Measurements from ENCODE around the gene ZMYND12.

The ZMYND12 gene

DNA sequence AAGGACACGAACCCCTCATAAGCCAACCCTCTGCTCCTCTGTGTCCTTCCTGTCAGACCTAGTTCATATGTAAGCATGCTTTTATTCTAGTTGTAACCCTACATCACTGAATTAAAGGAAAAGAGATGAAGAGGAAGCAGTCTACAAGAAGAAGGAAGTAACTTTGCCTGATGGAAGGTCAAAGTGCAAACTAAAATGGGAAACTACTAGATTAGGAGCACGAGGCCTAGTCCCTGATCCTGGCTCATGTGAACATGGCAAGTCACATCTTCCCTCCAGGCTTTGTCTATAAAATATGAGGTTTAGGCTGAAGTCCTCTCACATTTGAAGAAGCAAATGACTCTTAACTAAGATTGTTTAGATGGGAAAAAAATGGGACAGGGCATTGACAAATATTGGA lies 13.2 kb downstream of the ZMYND12 start:
- no peak for DNase-seq (ENCODE audit: low read depth in 2 of 2)

DNA sequence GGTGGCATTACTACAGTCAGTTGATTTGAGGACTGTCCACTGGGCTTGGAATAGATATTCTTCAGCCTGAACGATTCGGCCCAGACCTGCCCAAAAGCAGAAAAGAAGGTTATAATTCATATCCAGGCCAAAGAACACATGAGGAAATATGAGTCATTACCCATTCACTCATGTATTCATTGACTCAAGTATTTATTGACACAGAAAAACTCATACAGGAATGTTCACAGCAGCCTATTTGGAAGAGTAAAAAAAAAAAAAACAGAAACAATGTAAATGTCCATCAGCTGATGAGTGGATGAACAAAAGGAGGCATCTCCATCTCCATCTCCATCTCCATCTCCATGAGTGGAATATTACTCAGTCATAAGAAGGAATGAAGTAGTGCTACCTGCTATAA lies 15.9 kb downstream of the ZMYND12 start:
- no peak for DNase-seq (ENCODE audit: low read depth in 2 of 2)

DNA sequence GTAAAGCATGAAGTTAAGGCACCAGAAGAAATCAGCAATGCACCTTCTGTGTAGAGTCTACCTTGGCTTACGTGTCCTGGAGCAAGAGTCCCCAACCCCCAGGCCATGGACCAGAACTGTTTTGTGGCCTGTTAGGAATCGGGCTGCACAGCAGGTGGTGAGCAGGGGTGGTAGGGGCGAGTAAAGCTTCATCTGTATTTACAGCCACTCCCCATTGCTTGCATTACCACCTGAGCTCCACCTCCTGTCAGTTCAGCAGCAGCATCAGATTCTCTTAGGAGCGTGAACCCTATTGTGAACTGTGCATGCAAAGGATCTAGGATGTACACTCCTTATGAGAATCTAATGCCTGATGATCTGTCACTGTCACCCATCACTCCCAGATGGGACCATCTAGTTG lies 21.5 kb downstream of the ZMYND12 start:
- no peak for DNase-seq (ENCODE audit: low read depth in 2 of 2)

DNA sequence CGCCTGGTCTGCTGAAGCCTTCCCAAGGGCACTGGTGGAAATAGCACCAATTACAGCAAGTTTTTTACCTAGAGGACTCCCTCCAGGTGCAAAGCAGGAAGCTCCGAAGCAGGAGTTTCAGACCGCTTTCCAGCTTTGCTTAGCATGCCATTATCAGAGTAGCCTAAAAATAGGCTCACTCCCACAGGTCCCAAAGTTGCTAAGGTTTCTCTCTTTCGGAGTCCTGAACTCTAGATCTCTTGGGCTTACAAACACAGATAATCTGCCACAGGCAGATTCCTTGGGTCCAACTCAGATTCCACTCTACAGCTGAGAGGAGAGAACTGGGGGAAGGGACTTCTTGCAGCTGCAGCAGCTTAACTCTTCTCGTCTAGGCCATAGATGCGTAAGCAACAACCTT lies 22.5 kb downstream of the ZMYND12 start:
- DNase-seq (ENCODE audit: low read depth in 2 of 2), result no peak

DNA sequence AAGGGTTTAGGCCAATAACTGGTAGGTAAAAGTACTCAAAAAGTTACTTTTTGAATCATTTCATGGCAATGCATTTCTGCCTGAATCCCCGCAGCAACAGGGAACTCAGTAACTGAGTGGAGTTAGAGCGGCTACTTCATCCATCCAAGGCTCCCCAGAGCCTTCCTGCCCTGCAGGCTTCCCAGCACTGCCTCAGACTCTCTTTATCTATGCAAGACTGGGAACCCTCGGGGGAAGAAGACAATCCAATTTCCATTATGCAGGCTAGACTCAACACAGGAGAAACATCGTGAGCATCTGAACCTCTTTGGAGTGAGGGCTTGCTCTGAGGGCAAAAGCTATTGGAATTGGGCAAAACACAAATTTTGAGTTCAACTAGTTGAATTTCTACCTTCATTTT lies 23.1 kb downstream of the ZMYND12 start:
- no peak for DNase-seq (ENCODE audit: low read depth in 2 of 2)

DNA sequence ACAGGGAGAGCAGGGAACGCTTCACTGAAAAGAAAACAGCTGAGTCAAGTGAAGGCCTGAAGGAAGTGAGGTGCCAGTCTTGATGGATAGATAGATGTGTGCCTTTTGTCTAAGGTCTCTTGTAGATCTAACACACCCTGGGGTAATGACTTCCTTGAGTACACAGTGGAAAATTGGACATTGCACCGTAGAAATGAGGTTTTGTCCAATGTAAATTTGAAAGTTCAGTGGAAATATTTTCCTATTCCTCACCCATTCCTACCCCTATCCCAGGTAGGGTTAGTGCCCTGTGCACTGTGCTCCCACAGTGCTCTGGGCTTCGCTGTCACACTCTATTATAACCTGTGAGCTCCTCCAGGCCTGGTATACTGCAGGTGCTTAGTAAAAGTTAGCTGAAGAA lies 24.3 kb downstream of the ZMYND12 start:
- DNase-seq (ENCODE audit: low read depth in 2 of 2), result no peak

DNA sequence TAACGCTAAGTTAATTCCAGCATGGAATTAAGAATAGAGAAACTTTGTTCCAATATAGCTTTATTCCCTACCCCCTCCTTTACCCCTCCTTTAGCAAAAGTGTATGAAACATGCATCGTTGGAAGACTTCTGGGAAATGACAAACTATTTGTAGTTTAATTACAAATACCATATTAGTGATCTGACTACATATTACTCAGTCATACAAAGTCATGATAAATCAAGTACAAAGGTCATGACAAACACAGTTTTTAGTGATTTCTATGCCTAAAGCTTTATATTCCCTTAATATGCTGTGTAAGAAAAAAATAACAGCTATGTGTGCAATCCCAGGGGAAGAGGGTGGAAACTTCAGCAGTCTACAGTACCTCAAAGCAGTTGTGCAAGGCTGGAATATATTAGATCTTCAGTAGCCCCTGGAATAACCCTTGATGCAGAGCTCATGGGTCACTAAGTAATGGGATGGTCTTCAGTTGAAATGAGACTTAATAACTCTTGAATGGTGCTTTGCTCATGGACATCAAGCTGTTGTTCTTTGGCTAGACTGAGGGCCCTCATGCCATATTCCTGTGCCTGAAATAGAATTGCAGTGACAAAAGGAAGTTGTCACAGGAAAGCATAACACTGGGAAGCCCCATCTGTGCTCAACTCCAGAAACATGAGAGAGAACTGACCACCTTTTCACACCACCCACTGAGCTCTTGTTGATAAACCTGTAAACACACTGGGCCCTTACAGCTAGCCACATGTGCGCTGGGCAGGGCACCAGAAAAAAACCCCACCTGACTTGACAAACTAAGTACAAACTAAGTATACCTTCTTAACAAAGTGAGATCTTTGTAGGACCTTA lies 25.3 kb downstream of the ZMYND12 start:
- DNase-seq (ENCODE audit: low read depth in 2 of 2), result no peak

DNA sequence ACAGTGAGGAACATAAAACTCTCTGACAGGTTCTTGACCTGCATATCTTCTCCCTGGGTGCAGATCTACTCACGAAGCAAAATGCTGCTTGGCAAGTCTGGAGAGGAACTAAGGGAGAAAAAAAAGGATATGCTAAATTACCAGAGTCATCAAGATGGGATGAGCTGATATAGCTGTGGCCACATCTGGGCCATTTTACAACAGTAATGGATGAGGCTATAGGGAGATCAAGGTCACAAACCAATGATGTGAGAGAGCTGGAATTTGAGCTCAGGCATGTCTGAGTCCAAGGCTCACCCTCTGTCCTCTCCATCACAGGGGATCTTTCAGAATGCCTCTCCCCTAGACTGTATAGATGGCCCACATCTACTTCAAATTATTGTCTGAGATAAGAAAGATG lies 26.2 kb downstream of the ZMYND12 start:
- no peak for DNase-seq (ENCODE audit: low read depth in 2 of 2)

DNA sequence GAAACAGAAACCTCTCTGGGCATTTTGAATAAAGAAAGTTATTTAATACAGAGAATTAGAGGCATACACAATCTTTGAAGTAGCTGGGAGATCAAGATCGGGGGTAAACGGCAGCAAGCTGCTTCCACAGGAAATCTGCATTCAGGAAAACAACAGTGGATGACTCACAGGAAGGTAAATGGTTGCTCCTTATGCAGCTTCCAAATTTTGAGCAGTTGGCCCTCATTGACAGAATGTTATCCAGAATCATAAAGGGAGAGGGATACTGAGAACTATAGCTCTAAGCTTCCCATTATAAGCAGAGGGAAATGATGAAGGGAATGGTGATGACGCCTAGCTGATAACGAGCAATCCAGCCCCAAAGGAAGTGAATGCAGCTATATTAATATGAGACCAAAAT lies 28.6 kb downstream of the ZMYND12 start:
- no peak for DNase-seq (ENCODE audit: low read depth in 2 of 2)

DNA sequence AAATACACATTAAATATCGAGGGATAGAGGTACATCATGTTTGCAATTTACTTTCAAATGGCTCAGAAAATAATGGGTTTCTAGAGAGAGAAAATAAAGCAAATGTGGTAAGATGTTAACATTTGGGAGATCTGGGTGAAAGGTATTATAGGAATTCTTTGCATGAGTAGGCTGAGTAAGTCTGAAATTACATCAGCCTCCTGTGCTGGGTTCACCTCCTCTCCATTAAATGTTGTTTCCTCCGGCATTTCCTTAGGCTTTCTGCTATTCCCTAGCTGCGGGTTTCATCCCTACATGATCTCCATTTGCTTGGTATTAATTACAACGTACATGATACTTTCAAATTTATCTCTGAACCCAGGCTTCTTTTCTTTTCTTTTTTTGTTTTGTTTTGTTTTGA lies 31.6 kb downstream of the ZMYND12 start:
- DNase-seq (ENCODE audit: low read depth in 2 of 2), result no peak

DNA sequence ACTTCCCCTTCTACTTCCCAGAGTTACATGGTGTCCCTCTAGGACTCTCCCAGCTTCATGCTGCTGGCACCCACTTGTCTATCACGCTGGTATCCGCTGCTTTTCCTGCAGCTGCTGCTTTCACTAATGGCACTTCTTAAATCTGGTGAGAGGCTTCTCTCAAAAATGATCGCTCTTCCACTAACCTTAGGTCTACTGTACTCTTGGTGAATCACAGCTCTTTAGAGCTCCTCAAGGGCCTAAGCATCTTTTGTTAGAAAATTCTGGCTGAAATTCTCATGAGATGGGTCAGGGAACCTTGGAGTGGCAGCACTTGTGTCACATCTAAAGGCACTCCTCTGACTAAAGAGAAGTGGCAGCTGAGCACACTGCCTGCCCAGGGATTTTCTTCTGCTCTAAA lies 32.1 kb downstream of the ZMYND12 start:
- DNase-seq (ENCODE audit: low read depth in 2 of 2), result no peak

DNA sequence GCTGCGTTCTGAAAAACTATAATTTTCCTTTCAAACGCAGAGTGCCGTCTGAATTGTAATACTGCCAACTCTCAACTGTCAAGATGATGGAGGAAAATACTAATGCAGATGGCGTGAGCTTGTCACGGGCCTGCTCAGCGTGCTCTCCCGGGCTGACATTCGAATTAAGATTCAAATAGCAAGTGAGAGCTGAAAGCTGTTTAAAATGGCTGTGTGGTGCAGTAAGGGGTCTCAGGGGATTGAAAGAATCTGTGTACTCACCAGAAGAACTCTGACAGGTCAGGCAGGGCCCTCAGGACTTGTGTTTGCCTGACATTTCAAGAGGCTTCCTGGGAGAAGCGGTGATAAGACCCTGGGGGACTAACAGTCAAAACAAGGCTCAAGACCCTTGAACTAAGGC lies 33.1 kb downstream of the ZMYND12 start:
- no peak for DNase-seq (ENCODE audit: low read depth in 2 of 2)

DNA sequence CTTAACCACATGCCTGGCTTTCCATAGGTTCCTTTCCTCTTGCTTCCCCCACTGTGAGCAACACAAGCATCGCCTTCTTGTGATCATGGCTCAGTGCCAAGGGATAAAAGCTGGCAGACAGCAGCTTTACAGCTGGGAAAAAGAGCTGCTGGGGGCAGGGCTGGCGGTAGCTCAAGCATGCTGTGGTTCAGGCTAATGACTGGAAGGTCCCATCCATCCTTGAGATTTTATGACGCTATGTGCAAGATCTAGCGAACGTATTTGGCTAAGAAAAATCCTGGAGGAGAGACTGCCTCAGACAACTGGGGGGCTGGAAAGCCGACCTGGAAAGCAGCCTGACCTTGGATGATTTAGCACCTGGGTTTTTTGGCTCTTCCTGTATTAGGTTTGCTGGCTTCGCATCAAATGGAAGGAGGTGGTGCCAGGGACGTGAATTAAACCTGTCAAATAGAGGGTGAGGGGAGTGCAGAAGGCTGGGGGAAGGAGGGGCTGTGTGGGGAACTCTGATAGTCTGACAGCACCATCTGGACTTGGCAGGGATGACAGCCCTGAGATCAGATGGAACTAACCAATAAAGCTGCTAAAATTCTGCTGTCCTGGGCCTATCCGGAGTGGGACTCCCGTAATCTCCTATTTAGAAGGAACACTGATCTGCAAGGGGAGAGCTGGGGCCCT lies 34.8 kb downstream of the ZMYND12 start:
- DNase-seq (ENCODE audit: low read depth in 2 of 2), result no peak

DNA sequence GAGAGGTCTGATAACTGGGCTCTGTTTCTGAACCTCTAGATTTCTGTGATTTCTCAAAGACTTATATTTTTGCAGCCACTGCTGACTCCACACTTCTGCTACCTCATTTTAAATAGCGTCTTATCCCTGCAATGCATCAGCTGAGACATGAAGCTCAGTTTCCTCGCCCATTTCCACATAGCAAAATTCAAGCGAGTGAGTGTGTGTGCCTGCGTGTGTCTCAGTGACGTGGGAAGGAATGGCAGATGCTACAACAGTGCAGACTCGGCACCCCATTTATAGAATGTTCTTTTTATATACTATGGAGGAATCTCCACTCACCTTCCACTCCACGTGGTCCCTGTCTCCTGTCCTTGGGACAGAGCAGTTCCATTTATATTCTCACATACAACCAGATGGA lies 35.7 kb downstream of the ZMYND12 start:
- DNase-seq (ENCODE audit: low read depth in 2 of 2), result no peak

DNA sequence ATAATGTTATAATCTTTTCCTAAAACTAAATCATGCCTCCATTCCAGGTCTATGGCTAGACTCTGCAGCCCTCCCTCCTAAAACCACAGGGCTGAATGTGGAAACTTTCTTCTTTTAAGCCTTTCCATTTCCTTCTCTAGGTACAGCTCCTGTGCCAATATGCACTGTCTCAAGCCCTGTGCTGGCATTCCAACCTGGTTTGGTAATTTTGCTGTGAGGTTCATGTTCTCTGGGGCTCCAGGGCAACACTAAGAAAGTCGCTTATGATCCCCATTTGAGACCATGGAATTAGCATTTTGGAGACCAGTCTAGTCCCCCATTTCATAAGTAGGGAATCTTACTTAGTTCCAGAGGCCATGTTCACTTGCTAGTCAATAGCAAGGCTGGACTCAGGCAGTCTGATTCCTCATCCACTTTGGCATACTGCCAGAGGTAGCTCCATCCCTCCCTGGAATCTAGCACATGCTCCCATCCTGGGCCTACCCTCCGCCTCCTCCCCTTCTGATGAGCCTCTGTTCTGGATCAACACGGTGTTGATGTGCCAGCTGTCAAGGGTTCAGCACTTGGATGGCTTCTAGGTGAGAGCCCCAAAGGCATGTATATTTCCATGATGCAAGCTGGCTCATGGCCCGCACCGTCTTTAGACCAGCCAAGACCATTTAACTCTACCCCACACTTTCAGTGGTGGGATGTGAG lies 36.5 kb downstream of the ZMYND12 start:
- DNase-seq (ENCODE audit: low read depth in 2 of 2), result no peak

DNA sequence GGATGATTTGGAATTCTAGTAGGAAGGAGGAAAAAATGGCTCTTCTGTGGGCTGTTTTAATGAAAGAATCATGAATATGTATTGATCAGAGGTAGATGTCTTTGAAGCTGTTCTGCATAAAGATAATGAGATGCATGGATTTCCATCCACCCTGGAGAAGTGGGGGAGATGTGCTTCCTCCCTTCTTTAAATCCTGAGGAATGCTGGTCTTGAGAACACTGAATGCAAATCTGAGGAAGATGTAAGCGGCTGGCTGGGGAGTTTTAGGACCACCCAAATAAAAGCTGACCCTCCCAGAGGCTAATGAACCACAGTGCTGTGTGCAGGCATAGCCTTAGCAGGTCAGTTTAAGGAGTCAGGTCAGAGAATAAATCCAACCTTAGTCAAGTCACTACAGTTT lies 37.3 kb downstream of the ZMYND12 start:
- DNase-seq (ENCODE audit: low read depth in 2 of 2), result no peak

DNA sequence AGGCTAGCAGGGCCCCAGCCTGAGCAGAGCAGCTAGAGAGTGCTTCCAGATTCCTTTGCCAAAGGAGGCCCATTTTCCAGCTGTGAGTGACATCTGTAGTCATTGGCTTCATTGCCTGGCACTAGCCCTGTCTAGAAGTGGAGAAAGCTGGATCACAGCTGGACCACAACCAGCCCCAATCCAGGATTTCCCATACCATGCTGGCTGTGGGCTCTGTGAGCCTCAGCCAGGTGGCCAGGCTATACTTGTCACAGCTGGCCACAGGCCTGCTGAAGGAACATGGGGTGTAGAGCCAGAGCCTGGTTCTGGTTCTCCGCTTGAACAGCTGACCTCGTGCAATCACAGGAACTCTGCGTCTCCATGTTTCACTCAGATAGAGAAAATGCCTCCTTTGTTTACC lies 38.7 kb downstream of the ZMYND12 start:
- no peak for DNase-seq (ENCODE audit: low read depth in 2 of 2)

DNA sequence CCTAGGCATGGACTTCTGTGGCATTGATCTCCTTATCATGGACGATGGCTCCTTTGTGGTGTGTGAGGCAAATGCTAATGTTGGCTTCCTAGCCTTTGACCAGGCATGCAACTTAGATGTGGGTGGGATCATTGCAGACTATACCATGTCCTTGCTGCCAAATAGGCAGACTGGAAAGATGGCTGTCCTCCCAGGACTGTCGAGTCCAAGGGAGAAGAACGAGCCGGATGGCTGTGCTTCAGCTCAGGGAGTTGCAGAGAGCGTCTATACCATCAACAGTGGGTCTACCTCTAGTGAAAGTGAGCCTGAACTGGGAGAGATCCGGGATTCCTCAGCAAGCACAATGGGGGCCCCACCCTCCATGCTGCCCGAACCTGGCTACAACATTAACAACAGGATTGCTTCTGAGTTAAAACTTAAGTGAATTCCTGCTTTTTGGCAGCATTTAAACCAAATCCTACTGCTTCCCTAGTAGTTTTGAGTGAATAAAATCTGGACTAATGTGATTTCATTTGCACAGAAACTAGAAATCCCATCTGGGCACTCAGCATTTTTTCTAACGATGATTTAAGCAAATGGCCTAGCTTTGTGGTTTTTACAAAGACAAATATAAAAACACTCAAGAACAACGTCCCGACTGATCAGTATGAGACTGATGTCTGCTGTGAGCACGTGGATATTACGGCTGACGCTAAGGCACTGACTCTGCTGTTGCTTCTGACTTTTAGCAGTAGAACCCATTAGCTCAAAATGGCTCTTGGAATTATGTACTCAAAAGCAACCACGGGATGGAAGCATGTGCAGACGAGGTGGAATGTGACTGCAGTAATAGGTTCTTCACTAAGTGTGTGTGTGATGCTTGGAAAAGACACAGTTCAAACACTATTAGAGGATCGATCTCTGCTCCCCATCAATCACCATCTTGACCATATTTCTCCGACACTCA lies 41.0 kb downstream of the ZMYND12 start:
- DNase-seq (ENCODE audit: low read depth in 2 of 2), result no peak

DNA sequence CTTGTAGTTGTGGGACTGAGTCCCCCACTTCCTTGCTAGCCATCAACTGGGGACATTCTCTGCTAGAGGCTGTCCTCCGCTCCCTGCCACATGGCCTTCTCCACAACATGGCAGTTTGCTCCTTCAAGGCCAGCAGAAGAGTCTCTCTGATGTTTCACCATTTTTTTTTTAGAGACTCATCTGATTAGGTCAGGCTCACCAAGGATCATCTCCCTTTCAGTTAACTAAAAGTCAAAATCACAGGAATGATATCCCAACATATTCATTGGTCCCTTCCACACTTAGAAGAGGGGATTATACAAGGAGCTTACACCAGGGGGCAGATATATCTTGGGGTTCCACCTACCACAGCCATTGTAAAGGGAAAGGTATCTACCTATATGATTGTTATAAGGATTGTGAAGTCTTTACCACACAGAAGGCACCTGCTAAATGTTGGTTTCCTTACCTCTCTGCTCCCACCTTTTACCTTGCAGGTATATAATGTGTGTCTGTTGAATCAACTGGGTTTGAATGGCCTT lies 51.9 kb downstream of the ZMYND12 start:
- no peak for DNase-seq (ENCODE audit: low read depth in 2 of 2)

DNA sequence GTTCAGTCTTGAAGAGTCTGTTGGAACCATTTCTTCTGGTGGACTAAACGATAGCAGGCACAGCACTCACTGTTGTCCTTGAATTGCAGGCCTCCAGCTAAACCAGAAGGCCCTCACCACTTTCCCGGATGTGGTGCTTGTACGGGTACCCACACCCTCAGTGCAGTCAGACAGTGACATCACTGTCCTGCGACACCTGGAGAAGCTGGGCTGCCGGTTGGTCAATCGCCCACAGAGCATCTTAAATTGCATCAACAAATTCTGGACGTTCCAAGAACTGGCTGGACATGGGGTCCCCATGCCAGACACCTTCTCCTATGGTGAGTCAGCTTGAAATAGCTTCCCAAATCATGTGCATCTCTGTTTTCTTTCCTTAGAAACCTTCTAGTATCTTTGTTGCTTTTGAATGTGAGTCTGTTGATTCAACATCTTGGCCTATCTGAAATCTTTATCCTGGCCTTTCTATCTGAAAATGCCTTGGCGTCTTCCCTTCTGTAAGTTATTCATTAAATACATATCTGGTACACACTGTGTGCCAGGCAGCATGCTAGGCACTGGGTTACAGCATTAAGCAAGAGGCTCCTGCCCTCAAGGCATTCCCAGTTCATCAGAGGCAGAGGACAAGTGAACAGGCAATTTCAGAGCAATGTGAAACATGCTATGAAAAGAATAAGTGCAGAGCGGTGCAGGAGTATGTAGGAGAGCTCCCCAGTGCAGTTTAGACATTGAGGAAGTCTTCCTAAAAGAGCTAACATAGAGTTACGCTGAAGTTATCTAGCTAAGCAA lies 56.3 kb downstream of the ZMYND12 start:
- no peak for DNase-seq (ENCODE audit: low read depth in 2 of 2)
